ENCODE results near the gene QRICH2.
"Not testable (repeated sequence)": the region's sequence is repeated elsewhere in the genome, so short reads cannot be mapped to it uniquely, and the experiment has no call there.

Gene QRICH2

DNA sequence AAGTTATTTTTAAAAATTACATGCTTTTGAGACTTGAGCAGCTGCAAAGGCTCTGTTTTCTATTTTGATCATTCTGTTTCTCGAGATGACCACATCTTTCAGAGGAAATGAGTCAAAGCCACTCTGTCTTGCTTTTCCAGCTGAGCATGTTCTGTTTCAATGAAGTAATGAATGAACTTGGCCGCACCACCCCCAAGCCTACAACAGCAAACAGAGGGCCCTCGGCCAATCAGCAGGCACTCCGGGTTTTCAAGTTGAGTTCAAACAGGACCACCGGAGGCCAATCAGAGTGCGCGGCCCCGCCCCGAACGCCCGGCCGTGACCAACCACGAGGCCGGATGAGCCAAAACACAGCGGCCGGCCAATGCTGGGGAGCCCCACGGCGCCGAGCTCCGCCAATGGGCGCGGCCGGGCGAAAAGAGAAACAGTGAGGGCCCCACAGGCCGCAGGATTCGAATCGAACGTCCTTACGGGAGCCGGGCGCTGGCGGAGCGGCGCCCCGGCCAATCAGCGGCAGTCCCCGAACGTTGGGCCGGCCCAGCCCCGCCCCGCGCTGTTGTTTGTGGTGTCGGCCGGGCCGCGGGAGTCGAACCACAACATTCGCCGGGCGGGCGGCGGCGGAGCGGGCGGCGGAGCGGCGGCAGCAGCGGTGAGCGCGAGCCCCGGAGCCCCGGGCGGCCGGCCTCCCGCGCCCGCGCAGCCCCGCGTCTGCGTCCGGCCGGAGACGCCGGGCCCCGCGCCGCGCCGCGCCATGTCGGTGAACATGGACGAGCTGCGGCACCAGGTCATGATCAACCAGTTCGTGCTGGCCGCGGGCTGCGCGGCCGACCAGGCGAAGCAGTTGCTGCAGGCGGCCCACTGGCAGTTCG lies 43.1 kb downstream of the QRICH2 start, which contains the start of gene UBALD2:
Gene UBALD2, plus strand, starts transcription at position 594 of the 869 bp plus-strand sequence. Its CDS starts 158 bp downstream, at position 752.
- peak; percentile 98 for DNase-seq

DNA sequence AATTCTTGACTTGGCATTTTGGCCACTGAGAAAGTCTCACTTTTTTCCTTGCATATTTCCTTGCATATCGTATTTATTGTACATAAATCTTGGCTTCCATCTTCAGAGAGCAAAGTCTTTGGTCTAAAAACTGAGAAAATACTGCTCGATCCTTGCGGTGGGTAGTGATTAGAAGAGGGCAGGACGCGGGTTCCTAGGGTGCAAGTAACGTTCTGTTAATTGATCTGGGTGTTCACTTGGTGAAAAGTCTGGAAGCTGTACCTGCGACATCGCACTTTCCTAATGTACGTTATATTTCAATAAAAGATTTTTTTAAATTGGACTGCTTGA lies 43.7 kb downstream of the QRICH2 start:
- no peak for DNase-seq

DNA sequence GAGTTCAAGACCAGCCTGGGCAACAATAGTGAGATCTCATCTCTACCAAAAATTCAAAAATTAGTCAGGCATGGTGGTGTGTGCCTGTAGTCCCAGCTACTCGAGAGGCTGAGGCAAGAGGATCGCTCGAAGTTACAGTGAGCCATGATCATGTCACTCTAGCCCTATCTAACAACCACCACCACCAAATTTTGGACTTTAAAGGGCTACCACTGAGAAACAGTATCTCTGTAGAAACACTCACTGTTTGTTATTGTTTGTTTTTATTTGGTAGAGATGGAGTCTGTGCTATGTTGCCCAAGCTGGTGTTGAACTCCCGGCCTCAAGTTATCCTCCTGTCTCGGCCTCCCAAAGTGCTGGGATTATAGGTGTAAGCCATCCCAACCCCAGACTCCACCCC lies 44.2 kb downstream of the QRICH2 start:
- no peak for DNase-seq

DNA sequence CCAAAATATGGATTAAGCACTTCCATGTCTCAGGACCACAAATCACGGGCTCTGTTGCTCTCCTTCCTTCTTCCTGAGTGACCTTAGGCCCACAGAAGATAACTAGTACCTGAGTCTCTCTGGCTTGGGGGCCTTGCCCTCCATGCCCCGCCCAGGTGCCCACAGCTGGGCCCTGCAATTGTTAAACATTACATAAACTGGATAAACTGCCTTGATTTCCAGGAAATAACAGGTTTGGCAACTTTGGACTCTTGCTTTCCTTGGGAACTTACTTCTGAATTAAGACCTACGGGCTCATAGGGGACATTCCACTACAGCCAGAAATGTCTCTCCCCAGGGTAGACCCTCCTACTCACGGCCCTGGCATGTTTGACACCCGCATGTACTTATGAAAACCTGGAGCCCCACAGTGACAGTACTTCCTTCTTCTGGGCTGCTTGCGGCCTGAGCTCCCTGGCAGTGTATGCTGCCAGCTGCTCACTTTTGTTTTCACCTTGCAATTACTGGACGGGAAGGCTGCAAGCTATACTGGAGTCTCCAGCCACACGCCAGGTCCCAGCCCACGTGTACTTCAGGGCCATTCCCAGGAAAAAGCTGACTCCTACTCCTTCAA lies 45.2 kb downstream of the QRICH2 start:
- no peak for DNase-seq

DNA sequence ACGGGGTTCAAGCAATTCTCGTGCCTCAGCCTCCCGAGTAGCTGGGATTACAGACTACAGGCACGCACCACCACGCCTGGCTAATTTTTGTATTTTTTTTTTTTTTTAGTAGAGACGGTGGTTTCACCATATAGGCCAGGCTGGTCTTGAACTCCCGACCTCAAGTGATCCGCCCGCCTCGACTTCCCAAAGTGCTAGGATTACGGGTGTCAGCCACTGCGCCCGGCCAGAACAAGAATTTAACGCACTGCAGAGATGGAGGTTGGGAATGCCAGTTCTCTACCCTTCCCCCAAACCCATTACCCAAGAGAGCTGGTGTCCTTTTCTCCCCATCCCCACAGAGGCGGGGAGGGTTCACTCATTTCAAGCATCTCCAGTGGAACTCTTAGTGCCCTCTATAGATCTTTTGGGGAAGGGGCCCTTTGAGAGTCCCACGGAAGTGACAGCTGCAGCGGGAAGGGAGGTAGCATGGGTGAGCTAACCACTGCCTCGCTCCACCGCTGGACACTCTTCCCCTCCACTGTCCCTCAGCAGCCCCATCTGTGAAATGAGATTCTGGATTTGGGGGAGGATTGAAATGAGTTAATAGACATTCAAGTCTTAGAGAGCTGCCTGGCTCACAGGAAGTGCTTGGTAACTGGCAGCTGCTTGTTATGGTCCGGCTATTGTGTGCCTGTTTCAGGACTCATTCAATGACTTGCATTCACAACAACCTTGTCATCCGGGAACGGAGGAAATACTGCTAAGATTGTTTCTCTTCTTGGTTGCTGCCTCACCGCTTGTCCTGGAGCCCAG lies 46.5 kb downstream of the QRICH2 start:
- no peak for DNase-seq

DNA sequence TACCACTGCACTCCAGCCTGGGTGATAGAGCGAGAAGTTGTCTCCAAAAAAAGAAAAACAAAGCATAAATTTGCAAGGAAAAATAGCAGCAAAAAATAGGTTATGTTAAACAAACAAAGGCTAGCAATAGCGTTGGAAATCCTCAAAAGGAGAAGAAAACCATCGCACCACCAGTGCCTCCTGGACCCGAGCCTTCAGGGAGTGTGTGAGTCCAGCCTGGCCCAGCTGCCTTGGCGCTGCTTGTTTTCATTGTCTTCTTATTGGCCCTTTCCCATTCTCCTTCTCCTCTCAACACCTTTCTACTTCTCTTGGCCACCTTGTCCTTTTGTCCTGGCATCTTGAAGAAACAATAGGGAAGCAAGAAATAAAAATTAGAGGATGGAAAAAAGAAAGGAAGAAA lies 47.4 kb downstream of the QRICH2 start:
- DNase-seq, result no peak

DNA sequence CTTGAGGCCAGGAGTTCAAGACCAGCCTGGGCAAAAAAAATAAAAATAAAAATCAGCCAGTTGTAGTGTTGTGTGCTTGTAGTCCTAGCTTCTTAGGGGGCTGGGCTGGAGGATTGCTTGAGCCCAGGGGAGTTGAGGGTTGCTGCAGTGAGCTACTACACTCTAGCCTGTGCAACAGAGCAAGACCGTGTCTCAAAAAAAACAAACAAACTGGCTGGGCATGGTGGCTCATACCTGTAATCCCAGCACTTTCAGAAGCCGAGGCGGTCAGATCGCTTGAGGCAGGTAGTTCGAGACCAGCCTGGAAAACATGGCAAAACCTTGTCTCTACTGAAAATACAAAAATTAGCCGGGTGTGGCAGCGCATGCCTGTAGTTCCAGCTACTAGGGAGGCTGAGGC lies 47.9 kb downstream of the QRICH2 start:
- no peak for DNase-seq

DNA sequence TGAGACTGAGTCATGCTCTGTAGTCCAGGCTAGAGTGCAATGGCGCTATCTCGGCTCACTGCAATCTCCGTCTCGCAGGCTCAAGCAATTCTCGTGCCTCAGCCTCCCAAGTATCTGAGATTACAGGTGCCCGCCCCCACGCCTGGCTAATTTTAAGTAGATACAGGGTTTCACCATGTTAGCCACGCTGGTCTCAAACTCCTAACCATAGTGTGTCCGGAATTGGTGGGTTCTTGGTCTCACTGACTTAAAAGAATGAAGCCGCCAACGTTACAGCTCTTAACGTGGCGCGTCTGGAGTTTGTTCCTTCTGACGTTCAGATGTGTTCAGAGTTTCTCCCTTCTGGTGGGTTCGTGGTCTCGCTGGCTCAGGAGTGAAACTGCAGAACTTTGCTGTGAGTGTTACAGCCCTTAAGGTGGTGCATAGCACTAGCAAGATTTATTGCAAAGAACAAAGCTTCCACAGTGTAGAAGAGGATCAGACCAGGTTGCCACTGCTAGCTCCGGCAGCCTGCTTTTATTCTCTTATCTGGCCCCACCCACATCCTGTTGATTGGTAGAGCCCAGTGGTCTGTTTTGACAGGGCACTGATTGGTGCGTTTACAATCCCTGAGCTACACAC lies 51.5 kb downstream of the QRICH2 start:
- not testable (repeated sequence) for DNase-seq

DNA sequence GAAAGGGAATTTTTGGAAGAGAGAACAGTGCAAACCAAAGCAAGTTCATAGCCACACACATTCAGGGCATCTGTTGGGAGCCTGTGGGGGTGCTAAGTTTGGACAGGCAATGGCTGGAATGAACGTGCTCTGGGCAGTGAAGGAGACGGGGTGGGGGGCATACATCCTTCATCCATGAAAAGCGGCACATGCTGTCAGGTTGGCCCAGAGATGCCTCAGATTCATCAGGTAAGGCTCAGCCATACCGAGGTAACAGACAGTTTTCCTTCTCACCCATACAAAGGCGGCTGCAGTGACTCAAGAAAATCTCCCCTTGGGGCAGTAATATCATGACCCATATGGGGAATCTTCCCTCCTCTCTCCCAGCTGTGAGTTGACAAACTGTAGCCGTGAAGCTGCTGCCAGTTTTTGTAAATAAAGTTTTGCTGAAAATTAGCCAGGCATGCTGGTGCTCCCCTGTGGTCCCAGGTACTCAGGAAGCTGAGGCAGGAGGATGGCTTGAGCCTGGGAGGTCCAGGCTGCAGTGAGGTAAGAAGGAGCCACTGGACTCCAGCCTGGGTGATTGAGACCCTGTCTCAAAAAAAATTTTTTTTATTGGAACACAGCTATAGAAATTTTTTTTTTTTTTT lies 52.2 kb downstream of the QRICH2 start:
- no peak for DNase-seq

DNA sequence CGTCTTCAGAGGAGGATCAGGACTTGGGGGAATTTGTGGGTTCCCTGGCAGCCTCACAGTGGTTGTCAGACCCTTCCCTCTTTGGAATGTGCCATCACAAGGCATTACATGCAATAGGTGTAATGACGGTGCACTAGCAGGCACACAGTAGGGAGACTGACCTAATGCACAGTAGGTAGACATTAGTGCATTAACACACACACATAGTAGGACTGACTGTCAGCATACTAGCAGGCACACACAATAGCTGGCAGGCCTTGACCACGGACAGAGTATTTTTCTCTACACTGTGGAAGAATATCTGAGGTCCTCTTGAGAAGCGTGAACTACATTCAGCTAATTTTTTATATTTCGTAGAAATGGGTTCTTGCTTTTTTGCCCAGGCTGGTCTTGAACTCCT lies 53.8 kb downstream of the QRICH2 start:
- DNase-seq, result no peak

DNA sequence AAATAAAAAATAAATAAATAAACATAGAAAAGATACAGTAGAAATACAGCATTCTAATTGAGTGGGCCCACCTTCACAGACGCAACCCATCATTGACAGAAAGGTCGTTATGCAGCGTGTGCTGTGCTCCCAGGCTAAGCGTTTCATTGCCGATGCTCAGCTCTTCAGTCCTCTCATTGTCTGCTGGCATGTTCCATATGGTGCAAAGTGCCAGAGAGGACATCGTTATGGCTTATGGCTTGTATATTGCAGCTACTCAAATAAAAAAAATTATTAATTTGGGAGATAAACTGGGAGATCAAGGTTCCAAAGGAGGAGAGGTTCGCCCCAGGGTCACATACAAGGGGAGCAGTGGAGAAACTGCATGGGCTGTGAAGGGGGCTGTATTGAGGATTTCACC lies 54.2 kb downstream of the QRICH2 start:
- no peak for DNase-seq

DNA sequence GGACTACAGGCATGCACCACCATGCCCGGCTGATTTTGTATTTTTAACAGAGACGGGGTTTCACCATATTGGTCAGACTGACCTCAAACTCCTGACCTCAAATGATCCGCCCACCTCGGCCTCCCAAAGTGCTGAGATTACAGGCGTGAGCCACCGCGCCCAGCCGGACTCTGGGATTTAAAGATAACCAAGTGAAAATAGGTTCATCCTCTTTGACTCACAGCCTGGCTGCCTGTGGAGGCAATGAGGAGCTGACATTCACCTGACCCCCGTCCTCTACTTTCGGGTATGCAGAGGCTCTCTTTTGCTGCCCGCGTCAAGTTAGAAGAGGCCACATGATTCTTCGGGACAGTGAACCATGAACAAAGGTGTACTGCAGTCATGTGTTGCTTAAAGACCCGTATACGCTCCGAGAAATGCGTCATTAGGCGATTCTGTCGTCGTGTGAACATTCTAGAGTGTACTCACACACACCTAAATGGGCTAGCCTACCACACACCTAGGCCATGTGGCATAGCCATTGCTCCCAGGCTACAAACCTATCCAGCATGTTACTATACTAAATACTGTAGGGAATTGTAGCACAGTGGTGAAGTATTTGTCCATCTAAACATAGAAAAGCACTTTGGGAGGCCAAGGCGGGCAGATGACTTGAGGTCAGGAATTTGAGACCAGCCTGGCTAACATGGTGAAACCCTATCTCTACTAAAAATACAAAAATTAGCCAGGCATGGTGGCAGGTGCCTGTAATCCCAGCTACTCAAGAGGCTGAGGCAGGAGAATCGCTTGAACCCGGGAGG lies 54.9 kb downstream of the QRICH2 start:
- DNase-seq, result not testable (repeated sequence)

DNA sequence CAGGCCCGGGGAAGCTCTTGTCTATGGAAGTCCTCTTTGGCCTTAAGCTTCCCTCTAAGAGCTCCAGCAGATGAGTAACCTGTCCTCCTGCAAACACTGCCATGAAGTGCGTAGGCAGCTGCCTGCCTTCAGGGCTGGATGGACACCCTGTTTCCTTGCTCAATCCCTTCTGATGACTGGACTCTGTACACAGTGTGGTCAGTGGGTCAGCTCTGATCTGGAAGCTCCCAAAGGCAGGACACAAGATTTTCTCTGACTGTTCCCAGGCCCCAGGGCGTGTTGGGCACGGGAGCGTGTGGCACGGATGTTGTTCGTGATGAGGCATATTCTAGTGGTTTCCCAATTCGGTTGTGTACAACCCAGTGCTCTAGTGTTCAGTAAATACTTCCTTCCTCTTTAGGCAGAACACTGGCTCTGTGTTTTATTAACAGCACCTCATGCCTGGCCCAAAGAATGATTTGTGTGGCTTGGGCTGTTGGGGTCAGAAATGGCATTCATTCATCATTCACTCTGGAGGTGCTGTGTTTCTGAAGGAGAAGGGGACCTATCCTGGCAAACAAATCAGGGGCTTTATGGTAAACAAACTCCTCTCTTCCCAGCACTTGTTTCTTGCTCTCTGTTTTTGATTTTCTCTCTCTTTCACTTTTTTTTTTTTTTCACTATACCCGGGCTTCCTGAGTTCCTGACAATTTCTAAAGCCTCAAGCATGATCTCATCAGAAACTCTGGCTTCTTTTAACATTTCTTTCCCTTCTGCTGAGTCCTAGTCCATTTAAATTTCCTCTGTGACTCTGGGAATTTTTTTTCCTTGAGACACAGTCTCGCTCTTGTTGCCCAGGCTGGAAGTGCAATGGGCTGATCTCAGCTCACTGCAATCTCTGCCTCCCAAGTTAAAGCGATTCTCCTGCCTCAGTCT lies 55.8 kb downstream of the QRICH2 start:
- no peak for DNase-seq

DNA sequence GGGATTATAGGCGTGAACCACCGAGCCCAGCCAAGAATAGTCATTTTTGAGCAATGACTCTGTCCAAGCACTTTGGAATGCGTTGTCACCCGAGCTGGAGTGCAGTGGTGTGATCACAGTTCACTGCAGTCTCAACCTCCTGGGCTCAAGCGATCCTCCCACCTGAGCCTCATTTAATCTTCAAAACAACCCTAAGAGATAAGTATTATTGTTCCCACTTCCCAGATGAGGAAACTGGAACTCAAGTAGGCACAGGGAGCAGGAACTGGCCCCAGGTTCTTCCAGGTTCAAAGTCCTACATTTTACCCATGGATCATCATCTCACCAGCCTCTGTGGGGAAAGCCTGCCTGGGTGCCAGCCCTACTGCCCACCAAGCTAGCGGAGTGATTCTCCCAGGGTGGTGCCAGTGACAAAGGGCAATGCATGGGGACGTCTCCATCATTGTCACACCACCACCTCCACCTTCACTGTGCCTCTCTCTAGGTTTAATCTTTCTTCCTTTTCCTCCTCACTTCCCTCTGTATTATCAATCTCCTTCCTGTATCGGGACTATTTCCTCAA lies 56.5 kb downstream of the QRICH2 start:
- no peak for DNase-seq

DNA sequence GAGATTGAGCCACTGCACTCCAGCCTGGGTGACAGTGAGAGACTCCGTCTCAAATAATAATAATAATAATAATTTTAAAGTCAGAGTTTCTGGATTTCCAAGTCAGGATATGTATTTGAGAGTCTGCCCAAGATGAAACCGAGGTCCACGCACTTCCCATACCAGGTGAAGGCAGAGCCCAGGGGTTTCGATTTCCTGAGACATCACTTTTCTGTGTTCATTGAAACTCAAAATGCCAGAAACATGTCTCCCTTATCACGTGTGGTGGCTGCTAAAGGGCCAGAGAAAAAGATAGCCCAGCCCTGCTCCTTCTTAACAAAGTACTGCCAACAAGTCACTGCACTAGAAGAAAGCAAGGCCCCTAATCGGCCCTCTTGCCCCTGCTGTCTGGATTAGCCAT lies 57.9 kb downstream of the QRICH2 start:
- no peak for DNase-seq

DNA sequence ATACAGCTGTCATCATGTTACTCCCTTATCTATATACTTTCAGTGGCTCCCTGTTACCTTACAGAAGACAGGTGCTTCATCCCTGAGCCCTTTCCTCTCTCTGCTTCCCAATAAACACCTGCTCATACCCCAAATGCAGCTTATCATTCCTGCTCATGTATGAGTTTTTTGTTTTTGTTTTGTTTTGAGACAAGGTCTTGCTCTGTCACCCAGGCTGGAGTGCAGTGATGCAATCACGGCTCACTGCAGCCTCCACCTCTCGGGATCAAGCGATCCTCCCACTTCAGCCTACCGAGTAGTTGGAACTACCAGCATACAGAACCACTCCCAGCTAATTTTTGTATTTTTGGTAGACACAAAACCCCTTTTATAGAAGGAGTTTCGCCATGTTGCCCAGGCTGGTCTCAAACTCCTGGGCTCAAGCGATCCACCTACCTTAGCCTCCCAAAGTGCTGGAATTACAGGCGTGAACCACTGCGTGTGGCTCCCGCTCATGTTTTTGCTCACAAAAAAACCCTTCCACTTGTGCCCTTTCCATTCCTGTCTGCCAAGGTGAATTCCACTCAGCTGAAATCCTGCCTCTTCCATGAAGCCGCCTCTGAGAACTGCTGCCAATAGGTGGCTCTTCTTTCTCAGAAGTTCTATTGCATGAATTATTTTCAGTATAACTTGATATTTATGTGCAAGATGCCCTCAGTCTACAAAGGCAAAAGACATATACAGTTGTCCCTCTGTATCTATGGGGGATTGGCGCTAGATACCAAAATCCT lies 59.9 kb downstream of the QRICH2 start:
- no peak for DNase-seq

DNA sequence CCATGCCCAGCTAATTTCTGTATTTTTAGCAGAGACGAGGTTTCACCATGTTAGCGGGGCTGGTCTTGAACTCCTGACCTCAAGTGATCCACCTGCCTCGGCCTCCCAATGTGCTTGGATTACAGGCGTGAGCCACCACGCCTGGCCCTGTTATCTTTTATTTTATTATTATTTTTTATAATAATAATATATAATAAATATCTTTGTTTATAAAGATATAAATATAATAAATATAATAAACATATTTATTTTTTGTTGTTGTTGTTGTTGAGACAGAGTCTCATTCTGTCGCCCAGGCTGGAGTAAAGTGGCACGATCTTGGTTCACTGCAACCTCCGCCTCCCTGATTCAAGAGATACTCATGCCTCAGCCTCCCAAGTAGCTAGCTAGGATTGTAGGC lies 60.8 kb downstream of the QRICH2 start:
- DNase-seq, result no peak

DNA sequence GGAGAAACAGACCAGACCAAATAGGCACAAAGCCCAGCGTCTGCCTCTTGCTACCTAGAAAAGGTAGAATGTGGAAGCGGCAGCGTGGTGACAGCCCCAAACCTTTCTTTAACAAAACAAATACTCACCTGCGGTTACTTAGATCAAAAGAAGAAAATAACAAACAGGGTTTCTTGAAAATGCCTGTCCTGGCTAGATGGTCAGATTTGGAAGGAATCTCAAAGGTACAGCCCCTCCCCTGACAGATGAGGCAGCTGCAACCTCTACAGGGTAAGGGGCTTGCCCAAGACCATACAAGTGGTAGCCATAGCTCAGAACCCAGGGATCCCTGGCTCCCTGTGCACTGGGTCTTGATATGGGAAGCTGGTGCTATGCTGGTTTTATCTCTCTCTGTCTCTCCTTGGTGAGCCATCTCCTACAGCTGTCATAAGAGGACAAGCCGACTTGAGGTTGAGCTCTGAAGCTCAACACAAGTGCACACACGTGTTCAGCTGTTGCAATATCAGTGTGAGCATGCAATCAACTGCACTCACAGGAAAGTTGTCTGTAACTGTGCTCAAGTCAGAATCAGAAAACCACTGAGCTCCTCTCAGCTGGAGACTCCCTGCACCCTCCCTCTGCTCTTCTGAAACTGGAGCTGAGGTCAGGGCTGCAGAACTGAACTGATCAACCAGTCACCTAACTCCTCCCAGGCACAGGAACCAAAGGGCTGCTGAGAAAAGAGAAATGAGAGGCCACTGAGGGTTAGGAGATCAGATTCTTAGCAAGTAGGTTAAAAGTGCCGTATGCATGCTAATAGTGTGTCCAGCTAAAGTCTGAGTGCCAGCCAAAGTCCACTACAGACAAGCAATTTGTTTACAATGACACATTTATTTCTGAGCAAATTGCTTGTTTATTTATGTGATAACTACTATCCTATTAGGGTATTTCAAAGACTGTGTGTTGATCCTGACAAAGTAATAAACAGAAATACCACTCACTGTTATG lies 61.7 kb downstream of the QRICH2 start:
- DNase-seq, result no peak
